DMS79 treated with DMSO at 0.1 percent for 48 hours (cell line): Measurements from ENCODE around the gene PFDN2.

ENCODE experiments used
- DNase-seq: peaks from one replicate; lab custom pipeline; 2025; lab: John Stamatoyannopoulos, UW

Gene PFDN2

DNA sequence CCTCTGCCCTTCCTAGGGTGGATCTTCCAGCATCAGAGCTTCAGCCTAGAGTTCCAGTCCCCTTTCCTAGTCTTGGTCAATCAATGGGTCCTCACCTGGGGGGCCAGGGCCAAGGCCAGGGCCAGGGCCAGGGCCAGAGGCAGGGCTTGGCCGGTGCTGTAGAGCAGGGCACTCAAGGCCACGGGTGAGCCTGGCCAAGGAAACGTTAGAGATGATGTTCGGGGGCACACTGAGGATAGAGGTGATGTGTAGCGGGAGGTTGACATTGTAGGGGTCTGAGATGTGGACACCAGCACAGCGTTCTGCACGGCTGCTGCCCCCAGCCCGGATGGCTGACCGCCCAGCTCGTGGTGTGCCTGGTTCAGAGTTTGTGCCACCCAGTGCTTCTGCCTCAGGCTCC lies 66.6 kb downstream of the PFDN2 start:
- DNase-seq, result no peak
